GM12875 (cell line): ENCODE data around the gene KIAA2012.

Source experiments
- H3K4me3 ChIP-seq: one replicate; pipeline ENCODE4 v1.5.1; 2011; ENCODE audit warnings: low read depth, low read length, control low read depth
- TF ChIP-seq, protein P1 (sequence below): IDR thresholded peaks from 2 replicates; pipeline ENCODE4 v1.5.1; 2011; ENCODE audit warnings: low read depth, mild to moderate bottlenecking, control low read depth, inconsistent platforms, low read length, moderate library complexity, borderline replicate concordance; ENCODE audit not compliant: insufficient read depth

Gene KIAA2012

DNA sequence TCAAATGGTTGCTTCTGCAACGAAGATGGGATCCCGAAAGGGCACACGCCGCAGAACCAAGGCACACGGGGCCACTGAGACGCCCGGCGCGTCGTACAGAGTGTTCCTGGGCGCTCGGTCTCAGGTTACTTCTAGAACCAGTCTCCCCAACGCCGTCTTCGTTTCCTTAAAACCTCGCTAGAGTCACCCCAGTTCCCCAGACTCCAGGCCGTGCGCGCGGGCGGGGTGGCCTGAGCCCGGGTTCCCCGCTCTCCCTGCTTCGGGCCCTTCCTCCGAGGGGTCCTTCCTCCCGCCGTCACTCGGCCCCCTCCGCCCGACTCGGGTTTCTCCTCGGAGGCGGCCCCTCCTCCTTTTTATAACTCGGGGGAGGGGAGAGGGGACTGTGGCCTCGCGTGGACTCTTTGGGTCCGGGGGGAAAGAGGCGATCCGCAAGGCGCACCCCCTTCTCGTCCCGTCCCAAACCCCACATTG lies 40.2 kb upstream of the KIAA2012 start:
- TF ChIP-seq, protein P1, sequence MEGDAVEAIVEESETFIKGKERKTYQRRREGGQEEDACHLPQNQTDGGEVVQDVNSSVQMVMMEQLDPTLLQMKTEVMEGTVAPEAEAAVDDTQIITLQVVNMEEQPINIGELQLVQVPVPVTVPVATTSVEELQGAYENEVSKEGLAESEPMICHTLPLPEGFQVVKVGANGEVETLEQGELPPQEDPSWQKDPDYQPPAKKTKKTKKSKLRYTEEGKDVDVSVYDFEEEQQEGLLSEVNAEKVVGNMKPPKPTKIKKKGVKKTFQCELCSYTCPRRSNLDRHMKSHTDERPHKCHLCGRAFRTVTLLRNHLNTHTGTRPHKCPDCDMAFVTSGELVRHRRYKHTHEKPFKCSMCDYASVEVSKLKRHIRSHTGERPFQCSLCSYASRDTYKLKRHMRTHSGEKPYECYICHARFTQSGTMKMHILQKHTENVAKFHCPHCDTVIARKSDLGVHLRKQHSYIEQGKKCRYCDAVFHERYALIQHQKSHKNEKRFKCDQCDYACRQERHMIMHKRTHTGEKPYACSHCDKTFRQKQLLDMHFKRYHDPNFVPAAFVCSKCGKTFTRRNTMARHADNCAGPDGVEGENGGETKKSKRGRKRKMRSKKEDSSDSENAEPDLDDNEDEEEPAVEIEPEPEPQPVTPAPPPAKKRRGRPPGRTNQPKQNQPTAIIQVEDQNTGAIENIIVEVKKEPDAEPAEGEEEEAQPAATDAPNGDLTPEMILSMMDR: no peak
- peak overlapping the region; percentile 53 for H3K4me3 ChIP-seq

DNA sequence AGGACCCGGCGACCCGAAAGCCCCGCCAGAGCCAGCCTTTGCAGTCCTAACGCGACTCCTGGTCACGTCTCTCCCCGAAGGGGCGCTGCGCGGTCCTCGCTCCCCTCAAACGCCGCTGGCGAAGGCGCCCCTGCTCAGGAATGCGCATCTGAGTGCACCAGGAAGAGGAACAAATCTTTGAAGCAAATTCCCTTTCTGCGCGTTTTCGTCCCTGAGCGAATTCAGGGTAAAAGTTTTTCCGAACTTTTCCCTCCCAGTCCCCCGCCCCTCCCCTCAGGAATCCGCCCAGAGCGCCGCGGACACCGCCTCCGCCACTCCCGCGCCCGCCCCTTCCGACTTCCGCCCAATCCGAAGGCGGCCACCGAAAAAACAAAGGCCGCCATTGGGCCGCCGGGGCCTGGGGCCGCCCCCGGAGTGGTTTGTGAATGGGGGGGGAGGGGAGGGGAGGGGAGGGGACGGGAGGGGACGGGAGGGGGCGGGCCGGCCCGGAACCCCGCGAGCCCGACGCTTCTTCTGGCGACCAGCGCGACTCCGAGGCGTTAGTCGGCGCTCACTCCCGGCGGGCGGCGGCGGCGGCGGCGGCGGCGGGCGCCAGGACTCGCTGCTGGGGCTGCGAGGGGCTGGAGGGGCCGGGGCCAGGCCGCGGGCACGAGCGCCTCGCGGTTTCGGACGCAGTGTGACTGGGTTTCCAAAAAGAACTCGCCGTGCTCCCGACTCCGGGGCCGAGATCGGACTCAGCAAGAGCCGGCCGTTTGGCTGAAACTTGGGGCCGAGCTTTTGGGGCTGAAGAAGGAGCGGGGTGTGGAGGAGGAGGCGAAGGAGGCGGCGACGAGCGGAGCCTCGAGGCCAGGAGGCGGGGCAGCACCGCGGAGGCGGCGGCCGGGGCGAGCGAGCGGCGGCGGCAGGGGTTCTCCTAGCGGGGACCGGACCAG lies 39.5 kb upstream of the KIAA2012 start, which contains the start of gene FZD7:
TSS of gene FZD7 (plus strand) at position 539 of the 932 bp plus-strand sequence. CDS start 793 bp downstream, outside the sequence.
- TF ChIP-seq, protein P1: peak; percentile 19; the same call in 1 of the 2 replicates
- peak within 1 kb of the TSS; percentile 60 for H3K4me3 ChIP-seq

DNA sequence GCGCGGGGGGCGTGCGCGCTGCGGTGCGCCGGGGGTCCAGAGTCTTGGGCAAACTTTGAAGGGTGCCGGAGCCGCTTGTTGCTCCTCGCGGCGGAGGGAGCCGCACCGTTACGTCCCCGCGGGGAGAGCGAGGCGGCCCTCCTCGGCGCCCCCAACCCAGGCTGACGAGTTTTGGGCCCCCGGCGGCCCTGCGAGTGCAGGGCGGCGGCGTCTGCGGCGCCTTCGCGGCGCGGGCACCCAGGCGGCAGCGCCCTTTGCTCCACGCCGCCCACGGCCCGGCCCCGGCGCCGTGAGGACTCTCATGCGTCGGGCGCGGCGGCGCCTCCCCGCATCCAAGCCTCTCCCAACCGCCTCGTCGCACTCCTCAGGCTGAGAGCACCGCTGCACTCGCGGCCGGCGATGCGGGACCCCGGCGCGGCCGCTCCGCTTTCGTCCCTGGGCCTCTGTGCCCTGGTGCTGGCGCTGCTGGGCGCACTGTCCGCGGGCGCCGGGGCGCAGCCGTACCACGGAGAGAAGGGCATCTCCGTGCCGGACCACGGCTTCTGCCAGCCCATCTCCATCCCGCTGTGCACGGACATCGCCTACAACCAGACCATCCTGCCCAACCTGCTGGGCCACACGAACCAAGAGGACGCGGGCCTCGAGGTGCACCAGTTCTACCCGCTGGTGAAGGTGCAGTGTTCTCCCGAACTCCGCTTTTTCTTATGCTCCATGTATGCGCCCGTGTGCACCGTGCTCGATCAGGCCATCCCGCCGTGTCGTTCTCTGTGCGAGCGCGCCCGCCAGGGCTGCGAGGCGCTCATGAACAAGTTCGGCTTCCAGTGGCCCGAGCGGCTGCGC lies 38.6 kb upstream of the KIAA2012 start:
- peak overlapping the region; percentile 60 for H3K4me3 ChIP-seq
- TF ChIP-seq, protein P1: no peak

DNA sequence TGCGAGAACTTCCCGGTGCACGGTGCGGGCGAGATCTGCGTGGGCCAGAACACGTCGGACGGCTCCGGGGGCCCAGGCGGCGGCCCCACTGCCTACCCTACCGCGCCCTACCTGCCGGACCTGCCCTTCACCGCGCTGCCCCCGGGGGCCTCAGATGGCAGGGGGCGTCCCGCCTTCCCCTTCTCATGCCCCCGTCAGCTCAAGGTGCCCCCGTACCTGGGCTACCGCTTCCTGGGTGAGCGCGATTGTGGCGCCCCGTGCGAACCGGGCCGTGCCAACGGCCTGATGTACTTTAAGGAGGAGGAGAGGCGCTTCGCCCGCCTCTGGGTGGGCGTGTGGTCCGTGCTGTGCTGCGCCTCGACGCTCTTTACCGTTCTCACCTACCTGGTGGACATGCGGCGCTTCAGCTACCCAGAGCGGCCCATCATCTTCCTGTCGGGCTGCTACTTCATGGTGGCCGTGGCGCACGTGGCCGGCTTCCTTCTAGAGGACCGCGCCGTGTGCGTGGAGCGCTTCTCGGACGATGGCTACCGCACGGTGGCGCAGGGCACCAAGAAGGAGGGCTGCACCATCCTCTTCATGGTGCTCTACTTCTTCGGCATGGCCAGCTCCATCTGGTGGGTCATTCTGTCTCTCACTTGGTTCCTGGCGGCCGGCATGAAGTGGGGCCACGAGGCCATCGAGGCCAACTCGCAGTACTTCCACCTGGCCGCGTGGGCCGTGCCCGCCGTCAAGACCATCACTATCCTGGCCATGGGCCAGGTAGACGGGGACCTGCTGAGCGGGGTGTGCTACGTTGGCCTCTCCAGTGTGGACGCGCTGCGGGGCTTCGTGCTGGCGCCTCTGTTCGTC lies 37.7 kb upstream of the KIAA2012 start:
- H3K4me3 ChIP-seq: no peak overlapping the region
- TF ChIP-seq, protein P1: no peak

DNA sequence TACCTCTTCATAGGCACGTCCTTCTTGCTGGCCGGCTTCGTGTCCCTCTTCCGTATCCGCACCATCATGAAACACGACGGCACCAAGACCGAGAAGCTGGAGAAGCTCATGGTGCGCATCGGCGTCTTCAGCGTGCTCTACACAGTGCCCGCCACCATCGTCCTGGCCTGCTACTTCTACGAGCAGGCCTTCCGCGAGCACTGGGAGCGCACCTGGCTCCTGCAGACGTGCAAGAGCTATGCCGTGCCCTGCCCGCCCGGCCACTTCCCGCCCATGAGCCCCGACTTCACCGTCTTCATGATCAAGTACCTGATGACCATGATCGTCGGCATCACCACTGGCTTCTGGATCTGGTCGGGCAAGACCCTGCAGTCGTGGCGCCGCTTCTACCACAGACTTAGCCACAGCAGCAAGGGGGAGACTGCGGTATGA lies 37.1 kb upstream of the KIAA2012 start:
- H3K4me3 ChIP-seq: no peak overlapping the region
- TF ChIP-seq, protein P1: no peak

DNA sequence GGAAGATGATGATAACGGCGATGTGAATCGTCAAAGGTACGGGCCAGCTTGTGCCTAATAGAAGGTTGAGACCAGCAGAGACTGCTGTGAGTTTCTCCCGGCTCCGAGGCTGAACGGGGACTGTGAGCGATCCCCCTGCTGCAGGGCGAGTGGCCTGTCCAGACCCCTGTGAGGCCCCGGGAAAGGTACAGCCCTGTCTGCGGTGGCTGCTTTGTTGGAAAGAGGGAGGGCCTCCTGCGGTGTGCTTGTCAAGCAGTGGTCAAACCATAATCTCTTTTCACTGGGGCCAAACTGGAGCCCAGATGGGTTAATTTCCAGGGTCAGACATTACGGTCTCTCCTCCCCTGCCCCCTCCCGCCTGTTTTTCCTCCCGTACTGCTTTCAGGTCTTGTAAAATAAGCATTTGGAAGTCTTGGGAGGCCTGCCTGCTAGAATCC lies 36.4 kb upstream of the KIAA2012 start:
- H3K4me3 ChIP-seq: no peak overlapping the region
- TF ChIP-seq, protein P1: no peak
